ENCODE measurements around the gene CFAP119. TPM values are rescaled to one million over a fixed set of nuclear protein-coding genes. Genes with fewer than 3 reads are reported as not detected.

The CFAP119 gene
- total and polyA plus RNA-seq, 9 of the 15 experiments (the other 6 are each of a cell fraction or from before 2014, with no cell fraction given), result 5.5 to 33.7 (median 9.6) TPM

DNA sequence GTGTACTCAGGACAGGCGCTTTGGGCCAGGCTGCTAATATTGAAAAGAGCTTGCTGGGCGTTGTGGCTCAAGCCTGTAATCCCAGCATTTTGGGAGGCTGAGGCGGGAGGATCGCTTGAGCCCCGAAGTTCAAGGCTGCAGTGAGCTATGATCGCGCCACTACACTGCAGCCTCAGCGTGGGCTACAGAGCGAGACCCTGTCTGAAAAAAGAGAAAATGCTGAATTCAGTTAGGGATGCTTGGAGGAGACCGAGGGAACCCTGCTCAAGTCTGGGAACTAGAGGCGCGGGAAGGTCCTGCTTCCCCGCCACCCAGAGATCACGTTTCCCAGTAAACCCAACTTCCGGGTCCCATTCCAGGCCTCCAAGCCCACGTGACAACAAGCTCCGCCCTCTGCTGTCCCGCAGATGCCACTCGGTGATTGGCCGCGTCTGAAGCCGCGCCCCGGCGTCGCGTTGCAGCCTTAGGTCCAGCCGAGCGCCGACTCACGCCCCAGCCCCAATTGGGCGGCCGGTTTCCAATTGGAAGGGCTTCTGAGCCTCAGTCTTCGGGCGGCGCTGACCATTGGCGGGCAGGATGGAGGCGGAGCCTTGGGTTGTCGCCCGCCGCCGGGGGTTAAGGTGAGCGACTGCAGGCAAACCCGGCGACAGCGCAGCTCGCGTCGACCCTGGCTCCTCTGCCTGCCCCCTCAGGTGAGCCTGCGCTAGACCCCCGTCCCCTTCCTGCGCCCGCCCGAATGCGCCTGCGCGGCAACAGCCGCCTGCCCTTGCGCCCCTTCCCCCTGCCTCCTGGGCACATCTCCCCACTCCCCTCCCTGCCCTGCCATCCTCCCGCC lies 13.8 kb downstream of the CFAP119 start, which contains the start of gene PHKG2 (continued):
- no peak for TF ChIP-seq HDGF (IDR thresholded peaks at IDR 0.05)
- no peak for TF ChIP-seq ZNF764 (CRISPR knock-in tag; IDR thresholded peaks at IDR 0.05; ENCODE audit: low read depth)
- TF ChIP-seq MYC (IDR thresholded peaks at IDR 0.05; ENCODE audit: low read depth, low read length), result peak; percentile 93
- TF ChIP-seq MYC (CRISPR knock-in tag; IDR thresholded peaks at IDR 0.05; ENCODE audit: borderline replicate concordance, low read depth), result no peak
- TF ChIP-seq ZNF436 (CRISPR knock-in tag; IDR thresholded peaks at IDR 0.05), result no peak
- TF ChIP-seq, protein P1, sequence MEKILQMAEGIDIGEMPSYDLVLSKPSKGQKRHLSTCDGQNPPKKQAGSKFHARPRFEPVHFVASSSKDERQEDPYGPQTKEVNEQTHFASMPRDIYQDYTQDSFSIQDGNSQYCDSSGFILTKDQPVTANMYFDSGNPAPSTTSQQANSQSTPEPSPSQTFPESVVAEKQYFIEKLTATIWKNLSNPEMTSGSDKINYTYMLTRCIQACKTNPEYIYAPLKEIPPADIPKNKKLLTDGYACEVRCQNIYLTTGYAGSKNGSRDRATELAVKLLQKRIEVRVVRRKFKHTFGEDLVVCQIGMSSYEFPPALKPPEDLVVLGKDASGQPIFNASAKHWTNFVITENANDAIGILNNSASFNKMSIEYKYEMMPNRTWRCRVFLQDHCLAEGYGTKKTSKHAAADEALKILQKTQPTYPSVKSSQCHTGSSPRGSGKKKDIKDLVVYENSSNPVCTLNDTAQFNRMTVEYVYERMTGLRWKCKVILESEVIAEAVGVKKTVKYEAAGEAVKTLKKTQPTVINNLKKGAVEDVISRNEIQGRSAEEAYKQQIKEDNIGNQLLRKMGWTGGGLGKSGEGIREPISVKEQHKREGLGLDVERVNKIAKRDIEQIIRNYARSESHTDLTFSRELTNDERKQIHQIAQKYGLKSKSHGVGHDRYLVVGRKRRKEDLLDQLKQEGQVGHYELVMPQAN (IDR thresholded peaks at IDR 0.05; ENCODE audit: borderline replicate concordance), result peak; percentile 89; the same call in 1 of the 2 replicates
- no peak for TF ChIP-seq CBX2 (IDR thresholded peaks at IDR 0.05; ENCODE audit: insufficient read depth, low read length, poor library complexity, severe bottlenecking)
- peak; percentile 47; the same call in 1 of the 2 replicates for TF ChIP-seq CTBP1 (IDR thresholded peaks at IDR 0.05; ENCODE audit: borderline replicate concordance)
- TF ChIP-seq RBM22 (IDR thresholded peaks at IDR 0.05; ENCODE audit: low read depth, low read length, poor library complexity, severe bottlenecking), result no peak
- TF ChIP-seq ZZZ3 (IDR thresholded peaks at IDR 0.05), result no peak
- TF ChIP-seq ARNT (IDR thresholded peaks at IDR 0.05), result no peak
- no peak for TF ChIP-seq MAFF (IDR thresholded peaks at IDR 0.05; ENCODE audit: low read length)
- TF ChIP-seq LCOR (CRISPR knock-in tag; IDR thresholded peaks at IDR 0.05), result peak; percentile 96
- no peak for TF ChIP-seq RBM15 (IDR thresholded peaks at IDR 0.05; ENCODE audit: insufficient read depth, low read length)
- TF ChIP-seq RFX1 (IDR thresholded peaks at IDR 0.05), result no peak
- no peak for TF ChIP-seq NR4A1 (CRISPR knock-in tag; IDR thresholded peaks at IDR 0.05)
- TF ChIP-seq NR4A1 (tag; IDR thresholded peaks at IDR 0.05), result 0 out of 2 replicates have a peak, but pooled peaks have one; percentile 45
- TF ChIP-seq, protein P2, sequence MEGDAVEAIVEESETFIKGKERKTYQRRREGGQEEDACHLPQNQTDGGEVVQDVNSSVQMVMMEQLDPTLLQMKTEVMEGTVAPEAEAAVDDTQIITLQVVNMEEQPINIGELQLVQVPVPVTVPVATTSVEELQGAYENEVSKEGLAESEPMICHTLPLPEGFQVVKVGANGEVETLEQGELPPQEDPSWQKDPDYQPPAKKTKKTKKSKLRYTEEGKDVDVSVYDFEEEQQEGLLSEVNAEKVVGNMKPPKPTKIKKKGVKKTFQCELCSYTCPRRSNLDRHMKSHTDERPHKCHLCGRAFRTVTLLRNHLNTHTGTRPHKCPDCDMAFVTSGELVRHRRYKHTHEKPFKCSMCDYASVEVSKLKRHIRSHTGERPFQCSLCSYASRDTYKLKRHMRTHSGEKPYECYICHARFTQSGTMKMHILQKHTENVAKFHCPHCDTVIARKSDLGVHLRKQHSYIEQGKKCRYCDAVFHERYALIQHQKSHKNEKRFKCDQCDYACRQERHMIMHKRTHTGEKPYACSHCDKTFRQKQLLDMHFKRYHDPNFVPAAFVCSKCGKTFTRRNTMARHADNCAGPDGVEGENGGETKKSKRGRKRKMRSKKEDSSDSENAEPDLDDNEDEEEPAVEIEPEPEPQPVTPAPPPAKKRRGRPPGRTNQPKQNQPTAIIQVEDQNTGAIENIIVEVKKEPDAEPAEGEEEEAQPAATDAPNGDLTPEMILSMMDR (IDR thresholded peaks at IDR 0.05 in 2 of 3, conservative IDR thresholded peaks at IDR 0.05 in 1 of 3; ENCODE audit: insufficient read depth in 2 of 3, low read depth in 1 of 3, low read length in 3 of 3), result no peak
- TF ChIP-seq PCBP2 (IDR thresholded peaks at IDR 0.05; ENCODE audit: low read depth, low read length, poor library complexity, severe bottlenecking), result no peak
- no peak for TF ChIP-seq ZBED1 (IDR thresholded peaks at IDR 0.05)
- 0 out of 2 replicates have a peak, but pooled peaks have one; percentile 6 for TF ChIP-seq RFX7 (CRISPR knock-in tag; IDR thresholded peaks at IDR 0.05)
- no peak for TF ChIP-seq CREB3 (tag; conservative IDR thresholded peaks at IDR 0.05; ENCODE audit: low read depth)
- TF ChIP-seq ELF2 (CRISPR knock-in tag; IDR thresholded peaks at IDR 0.05), result peak; percentile 96

Measured in K562 (cell line).